GOT3 (cell line): ENCODE measurements around the gene MAGI1.

Experiments used
- DNase-seq: peaks from one replicate; lab custom pipeline; 2025; ENCODE audit warnings: mixed read lengths; lab: John Stamatoyannopoulos, UW

Gene MAGI1

DNA sequence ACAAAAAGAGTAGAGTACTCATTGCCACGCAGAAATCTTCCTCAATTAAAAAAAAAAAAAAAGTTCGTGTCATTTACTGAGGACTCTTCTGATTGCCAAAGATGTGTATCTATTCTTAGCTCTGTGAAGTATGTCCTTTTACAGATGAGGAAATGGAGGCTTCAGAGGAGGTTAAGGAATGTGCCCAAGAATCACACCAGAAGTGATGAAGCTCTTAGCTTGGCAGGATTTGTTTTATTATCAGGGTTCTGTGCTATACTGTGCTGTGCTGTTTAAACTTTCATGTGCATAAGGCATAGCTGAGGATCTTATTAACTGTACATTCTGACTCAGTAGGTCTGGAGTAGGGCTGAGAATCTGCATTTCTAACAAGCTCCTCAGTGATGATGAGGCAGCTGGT, 685.8 kb downstream of the MAGI1 start:
- no peak for DNase-seq

DNA sequence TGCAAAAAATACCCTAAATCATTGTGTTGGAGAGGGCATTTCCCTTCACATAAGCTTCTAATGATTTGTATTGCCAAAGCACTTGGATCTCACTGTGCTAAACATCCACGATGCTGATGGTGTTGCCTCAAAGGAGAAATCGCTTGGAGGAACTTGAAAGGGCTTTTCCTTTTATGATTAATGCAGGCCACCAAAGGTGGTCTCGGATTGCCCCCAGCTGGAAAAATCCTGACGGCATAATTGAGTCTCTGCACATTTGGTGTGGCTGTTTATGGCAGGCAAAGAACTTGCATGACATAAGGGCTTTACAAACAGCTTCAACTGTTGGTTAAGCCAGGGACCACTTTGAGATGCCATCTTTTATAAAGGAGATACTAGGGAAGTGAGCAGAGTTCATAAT, 687.0 kb downstream of the MAGI1 start:
- DNase-seq = no peak

DNA sequence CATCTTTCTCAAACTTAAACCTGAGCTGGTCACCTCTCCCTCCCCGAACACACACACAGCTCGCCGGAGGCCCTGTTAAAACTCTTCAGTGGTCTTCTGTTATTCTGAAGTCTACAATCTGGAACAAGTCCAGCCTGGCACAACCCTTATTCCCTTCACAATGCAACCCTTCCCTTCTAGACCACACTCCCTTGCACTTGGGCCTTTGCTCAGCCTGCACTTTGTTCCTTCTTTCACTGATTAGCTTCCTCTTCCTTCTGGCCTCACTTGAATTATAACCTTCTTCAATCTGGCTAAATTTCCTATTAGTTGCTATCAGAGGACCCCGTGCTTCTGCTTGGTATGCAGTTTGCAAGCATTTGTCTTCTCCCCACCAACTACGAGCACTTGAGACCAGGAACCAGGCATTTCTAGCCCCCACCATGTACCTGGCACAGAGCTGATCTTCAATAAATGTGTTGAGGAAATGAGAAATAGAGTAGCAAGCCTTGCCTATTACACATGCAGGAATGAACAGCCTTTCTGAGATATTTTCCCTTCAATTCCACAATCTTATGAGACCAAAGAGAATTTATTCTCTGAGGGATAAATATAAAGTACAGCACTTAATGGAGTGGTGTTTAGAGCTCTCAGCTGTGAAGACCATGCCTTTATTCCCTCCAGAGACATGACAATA, 687.8 kb downstream of the MAGI1 start:
- DNase-seq = no peak

DNA sequence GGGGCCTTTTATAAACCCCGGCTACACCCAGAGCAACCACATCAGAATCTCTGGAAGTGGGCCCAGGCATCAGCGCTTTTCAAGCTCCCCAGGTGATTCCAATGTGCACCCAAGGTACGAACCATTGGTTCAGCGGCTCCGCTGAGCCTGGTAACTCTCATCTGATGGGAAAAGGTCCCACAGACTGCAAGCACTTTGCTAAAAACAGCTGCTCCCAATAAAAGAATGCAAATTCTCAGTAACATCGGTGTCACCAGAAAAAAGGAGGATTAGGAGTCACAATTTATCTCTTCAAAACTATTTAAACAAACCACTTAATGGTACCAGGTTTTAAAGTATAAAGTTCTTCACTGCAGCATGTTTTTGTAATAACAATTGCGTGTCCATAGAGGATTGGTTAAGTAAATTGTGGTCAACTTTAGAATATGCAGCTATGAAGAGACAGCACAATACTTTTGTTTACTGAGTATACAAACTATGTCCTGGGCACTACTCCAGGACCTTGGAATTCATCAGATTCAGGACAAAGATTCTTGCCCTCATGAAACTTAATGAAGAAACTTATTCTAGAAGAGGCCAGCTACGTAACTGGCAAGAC, 690.2 kb downstream of the MAGI1 start:
- no peak for DNase-seq

DNA sequence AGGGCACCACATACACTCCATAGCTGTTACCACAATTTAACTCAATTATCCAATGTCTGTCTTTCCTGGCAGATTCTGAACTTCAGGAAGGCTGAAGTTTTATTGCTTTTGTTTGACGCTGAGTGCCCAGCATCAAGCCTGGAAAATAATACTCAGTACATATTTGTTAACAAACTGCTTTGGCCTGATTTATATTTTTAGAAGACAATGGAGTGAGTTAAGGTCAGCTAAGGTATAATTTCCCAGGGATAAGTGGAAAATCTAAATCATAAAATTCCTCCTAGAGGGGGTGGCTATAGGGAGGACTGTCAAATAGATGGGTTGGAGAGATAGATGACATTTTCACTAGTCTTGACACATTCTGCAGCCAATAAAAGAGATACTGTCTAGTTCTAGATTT, 691.6 kb downstream of the MAGI1 start:
- no peak for DNase-seq

DNA sequence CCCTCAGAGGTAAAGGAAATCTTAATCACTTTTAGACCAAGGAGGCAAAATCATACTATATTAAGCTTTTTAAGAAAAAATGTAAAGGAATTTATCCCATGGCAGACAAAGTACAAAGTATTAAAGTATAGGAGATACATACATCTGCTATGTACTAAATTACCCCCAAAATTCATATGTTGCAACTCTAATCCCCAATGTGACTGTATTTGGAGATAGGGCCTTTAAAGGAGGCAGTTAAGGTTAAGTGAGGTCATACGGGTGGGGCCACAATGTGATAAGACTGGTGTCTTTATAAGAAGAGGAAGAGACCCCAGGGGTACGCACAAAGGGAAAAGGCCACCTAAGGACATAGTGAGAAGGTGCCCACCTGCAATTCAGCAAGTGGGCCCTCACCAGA, 693.9 kb downstream of the MAGI1 start:
- no peak for DNase-seq

DNA sequence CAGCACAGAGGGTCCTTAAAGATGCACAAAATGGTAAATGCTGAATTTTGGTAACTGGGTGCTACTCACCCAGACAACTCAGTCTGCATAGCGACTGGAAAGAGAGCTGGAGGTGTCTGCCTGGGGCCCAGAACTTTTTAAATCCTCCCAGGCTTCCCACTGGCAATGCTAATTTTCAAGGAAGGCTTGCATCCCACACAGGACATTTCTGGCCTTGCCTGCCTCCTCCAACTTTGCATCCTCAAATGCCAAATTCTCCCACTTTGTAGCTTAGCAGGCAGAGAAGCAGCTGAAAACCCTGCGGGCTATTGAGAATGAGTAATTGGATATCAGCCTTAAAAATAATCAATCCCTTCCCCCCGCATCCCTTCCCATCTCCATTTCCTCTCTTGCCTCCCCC, 694.3 kb downstream of the MAGI1 start:
- no peak for DNase-seq

DNA sequence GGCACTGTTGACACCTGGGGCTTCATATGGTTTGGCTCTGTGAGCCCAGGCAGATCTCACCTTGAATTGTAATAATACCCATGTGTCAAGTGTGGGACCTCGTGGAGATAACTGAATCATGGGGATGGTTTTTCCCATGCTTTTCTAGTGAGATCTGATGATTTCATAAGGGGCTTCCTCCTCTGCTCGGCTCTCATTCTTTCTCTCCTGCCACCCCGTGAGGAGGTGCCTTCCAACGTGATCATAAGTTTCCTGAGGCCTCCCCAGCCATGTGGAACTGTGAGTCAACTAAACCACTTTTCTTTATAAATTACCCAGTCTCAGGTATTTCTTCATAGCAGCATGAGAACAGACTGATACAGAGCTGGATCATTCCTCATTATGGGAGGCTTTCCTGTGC, 695.0 kb downstream of the MAGI1 start:
- DNase-seq = no peak

DNA sequence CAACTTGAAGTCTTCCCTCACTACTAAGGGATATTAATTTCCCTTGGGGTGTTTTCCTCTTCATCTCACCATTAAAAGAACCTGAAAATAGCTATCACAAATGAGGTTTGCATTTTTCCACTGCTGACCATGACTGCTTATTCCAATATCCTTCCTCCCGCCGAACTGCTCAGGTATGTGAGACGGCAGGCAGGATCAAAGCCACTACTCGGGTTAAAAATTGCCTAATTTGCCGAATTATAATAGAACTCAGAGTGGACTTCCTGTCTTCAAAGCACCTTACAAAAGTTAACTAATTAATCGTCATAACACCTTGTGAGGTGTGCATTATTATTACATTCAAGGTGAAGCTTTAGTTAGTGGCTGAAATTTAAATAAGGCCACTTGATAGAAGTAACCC, 695.7 kb downstream of the MAGI1 start:
- no peak for DNase-seq

DNA sequence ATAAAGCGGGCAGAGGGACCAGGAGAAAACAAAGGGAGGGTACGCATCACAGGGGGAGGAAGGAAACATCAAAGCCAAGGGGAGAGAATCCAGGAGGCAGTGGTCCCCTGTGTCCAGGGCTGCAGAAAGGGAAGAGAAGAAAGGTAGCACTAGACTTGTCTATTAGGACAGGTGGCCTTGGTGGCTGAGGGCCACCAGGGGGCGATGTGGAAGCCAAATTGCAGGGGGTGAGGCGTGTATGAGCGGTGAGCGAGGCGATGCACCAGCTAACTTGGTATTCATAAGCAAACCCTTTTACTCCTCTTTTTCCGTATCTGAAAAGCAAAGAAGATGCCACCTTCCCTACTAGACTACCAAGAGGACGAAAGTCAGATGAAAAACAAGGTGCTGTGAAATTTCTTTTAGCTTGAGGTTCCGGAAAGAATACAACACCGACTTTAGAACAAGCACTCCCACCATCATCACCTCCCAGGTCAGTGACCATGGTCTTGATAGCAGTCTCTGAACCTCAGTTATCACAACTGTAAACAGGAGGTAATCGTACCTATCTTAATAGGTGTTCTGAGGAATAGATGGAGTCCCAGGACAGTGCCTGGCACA, 696.5 kb downstream of the MAGI1 start:
- DNase-seq = no peak

DNA sequence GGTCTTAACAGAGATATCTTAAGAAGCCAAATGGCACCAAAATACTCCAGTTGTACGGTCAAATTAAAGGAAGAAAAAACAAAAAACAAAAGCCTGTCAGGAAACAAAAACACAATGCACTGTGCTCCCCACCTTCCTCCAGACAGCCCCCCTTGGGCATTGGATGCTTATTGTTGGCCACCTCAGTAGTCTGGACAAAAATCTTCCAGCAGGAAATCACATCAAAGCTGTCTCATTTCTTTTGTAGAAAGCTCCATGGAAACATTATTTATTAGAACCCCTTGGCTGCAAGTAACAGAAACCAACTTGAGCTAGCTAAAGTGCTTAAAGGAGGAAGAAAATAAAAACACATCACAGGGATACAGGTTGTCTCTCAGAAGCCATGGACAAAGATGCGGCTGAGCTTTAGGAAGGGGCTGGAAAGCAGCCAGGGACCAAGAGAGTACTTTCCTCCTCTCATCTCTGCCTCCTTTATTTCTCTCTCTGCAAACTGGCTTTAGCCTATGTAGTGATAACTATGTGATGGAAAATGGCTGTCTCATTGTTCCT, 699.5 kb downstream of the MAGI1 start:
- DNase-seq = no peak

DNA sequence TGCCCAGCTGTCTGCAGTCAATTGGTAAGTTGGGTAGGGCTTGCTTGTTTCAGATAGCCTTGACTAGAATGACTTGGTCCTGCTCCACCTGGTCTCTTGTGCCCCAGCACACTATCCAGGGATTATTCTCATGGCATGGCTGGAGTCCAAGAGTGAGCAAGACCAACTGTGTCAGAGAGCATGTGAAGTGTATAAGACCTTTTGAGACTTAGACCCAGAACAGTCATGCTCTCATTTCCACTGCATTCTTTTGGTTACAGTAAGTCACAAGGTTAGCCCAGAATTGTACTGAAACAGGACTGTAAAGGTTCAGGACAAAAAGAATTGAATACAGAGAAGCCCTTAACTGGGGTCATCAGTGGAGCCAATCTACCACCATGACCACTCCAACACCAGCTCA, 700.1 kb downstream of the MAGI1 start:
- DNase-seq = no peak

DNA sequence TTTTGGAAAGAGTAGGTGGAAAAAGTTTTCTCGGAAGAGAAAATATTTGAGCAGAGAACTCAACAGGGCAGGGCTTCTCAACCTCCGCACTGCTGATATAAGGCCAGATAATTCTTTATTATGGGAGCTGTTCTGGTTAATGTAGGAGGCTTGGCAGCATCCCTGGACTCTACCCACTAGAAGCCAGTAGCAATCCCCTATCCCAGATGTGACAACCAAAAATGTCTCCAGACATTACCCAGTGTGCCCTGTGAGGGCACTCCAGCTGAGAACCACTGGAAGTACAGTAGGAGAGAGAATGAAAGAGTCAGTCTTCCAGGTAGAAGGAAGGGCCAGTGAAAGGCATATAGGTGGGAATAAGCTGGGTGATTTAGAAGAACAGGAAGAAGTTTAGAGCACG, 703.1 kb downstream of the MAGI1 start:
- no peak for DNase-seq

DNA sequence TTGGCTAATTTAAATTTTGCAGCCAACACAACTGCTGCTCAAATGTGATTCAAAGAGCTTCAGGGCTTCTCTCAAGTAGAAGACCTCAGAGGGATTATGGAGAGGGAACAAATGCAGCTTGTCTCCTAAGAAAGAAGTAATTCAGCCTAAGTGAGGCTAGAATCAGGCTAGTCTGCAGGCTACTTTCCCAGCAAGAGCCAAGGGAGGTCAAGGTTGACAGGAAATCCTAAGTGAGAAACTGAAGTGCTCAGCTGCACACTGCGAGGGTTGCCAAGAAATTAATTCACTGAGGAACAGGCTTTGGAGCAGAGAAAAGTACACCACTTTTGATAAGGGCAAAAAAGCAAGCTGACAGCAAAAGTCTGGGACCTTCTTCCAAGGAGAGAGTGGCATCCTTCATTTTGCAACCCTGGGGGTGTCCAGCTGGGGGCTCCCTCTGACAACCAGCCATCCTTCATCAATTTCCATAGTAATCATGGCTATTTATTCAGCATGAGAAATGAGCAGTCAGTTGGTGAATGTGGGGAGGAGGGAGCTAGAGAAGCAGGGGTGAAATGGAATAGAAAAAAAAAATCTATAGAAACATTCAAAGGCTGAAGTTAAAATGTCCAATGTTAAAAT, 704.6 kb downstream of the MAGI1 start:
- no peak for DNase-seq

DNA sequence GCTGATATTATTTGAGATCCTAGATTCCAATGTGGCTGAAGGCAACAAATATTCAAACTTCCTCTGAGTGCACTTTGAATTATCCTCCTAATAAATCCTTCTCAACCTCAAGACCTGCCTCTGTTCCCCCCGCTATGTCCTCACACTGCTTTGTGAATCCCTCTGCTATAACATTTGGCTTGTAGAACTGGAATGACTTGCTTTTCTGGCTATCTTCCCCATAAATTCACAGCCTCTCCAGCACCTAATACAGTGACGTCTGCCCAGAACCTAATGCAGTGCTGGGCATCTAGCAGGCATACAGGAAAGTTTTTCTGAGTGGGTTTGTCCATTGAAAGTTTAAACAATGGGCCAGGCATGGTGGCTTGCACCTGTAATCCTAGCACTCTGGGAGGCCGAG, 707.0 kb downstream of the MAGI1 start:
- DNase-seq = no peak

DNA sequence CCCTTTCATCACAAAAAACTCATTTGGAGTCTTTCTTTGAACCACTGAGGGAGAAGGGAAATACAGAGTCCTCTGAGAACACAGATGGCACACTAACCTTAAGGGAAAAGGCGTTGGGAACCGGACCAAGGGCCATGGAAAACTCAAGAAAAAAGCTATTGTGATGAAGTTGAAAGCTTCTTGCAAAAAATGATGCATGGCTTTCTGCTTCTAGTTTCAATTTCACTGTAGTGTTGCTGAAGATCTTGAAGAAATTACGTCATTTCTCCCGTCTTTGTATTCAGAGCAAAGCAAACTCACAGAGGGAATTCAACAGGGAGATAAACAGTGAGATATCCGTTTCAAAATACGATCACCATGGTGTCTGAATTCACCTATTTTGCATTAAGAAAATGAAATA, 708.6 kb downstream of the MAGI1 start:
- no peak for DNase-seq

DNA sequence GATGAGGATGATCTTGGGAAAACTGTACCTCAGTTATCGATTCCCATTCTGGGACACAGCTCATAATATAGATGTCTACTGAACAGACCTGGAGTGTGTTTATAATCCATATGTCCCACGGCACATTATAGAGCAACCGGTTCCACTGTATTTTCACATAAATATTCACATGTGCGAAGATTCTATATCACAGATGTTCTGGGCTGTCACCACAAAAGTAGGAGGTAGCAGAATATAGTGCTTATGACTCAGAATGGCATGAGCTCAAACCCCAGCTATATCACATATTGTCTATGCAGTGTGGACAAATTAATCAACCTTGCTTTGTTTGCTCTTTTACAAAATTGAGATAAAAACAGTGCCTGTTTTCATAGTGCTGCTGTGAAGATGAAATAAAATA, 710.6 kb downstream of the MAGI1 start:
- no peak for DNase-seq

DNA sequence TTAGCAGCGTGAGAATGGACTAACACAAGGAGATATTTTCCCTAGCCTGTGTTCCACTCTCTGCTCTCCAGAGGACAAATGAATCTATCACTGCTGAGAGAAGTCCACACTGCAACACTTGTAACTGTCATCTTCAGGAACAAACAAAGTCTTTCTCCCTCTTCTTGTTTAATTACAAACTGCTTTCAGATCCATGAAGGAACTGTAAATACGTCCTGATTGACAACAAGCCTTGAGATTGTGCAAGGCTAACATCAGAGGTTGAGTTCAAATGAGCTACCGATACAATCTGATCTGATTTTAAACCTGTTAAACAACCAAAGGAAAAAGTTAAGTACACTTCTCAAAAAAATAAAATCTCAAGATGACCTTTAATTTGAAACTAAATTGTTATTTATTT, 712.1 kb downstream of the MAGI1 start:
- no peak for DNase-seq

DNA sequence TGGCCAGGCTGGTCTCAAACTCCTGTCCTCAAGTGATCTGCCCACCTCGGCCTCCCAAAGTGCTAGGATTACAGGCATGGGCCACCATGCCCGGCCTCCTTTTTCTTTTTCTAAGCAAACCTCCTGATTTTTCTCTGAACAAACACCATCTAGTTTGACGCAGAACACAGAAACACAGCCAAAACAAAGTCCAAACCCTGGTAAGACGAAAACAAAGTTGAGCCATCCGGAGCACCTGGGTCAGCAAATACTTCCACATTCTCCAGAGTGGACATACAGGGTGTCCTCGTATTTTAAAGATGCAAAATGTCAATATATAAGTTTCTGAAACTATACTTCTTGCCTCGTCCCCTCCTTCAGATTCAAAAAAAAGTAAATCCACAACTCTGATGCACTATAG, 715.8 kb downstream of the MAGI1 start:
- no peak for DNase-seq

DNA sequence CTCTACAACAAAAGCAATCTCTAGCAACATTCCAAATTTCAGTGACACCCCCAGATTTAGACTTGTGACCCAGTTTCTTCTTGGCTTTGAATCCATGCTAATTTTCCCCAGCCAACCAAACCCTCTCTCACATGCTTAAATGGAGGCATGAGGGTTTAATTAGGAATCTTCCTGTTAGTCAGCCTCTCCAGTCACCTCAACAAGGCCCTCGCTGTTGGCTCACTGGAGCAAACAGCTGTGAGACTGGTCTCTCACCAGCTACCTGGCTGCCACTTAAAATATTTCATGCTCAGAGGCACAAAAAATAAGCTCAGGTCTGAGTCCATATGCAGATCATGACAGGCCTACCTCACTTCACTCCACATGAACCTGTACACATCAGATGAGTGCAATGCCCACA, 720.5 kb downstream of the MAGI1 start:
- DNase-seq = no peak

DNA sequence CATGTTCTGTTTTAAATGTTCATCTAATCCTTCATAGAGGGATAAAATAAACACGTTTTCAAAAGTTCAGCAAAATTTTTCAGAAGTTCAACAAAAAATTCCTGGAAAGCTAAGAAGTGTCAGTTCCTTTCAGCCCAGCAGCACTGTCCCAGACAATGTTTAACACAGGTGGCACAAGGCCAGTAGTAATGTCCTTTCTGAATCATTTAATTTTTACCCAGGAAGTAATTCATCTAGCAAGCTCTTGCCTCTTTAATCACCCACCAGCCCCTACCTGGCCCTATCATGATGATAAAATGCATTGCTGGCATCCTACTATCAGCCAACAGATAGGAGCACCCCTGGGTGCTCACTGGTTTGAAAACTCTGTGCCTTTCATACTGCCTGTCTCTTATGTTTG, 723.8 kb downstream of the MAGI1 start:
- DNase-seq = no peak

DNA sequence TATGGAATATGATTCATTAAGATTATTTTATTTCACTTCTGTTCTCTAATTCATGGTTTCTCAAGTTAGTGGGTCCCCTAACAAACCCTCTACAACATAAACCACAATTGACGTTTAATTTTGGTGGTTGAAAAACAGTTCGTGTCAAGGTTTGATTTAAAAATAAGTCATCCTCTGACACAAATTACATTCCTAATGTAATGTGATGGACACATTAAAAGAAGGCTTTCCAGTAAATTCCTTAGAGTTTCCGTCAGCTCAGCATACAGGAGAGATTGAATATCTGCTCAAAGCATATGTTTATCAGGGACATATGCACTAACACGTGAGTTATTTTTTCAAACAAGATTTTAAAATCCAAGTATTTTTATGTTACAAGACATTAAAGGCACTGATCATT, 724.4 kb downstream of the MAGI1 start:
- DNase-seq = no peak

DNA sequence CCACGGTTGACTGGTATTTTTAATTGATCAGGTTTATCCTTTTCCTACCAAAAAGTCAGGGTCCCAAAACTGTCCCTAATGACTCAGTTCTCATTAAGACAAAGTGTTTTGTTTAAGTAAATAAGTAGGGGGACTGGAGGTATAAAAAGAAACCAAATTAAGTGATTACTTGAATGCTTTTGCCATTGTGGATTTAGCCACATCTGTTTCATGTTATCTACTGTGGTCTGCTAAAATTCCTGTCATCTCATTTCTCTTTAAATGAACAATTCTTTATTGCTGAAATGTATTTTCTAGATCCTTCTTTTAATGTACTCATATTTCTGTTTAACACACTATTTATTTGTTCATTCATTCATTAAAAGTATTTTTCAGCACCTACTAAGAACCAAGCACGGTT, 725.1 kb downstream of the MAGI1 start:
- DNase-seq = no peak
